Globus pallidus (tissue), 1 donor: ENCODE measurements around the gene SLCO1A2.
"Not testable (repeated sequence)": the region's sequence is repeated elsewhere in the genome, so short reads cannot be mapped to it uniquely, and the experiment has no call there.

ENCODE experiments used
- DNase-seq: peaks from one replicate; pipeline ENCODE4 v3.0.0-alpha.2; 2015; ENCODE audit warnings: low spot score

SLCO1A2 gene, protein sequence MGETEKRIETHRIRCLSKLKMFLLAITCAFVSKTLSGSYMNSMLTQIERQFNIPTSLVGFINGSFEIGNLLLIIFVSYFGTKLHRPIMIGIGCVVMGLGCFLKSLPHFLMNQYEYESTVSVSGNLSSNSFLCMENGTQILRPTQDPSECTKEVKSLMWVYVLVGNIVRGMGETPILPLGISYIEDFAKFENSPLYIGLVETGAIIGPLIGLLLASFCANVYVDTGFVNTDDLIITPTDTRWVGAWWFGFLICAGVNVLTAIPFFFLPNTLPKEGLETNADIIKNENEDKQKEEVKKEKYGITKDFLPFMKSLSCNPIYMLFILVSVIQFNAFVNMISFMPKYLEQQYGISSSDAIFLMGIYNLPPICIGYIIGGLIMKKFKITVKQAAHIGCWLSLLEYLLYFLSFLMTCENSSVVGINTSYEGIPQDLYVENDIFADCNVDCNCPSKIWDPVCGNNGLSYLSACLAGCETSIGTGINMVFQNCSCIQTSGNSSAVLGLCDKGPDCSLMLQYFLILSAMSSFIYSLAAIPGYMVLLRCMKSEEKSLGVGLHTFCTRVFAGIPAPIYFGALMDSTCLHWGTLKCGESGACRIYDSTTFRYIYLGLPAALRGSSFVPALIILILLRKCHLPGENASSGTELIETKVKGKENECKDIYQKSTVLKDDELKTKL

DNA sequence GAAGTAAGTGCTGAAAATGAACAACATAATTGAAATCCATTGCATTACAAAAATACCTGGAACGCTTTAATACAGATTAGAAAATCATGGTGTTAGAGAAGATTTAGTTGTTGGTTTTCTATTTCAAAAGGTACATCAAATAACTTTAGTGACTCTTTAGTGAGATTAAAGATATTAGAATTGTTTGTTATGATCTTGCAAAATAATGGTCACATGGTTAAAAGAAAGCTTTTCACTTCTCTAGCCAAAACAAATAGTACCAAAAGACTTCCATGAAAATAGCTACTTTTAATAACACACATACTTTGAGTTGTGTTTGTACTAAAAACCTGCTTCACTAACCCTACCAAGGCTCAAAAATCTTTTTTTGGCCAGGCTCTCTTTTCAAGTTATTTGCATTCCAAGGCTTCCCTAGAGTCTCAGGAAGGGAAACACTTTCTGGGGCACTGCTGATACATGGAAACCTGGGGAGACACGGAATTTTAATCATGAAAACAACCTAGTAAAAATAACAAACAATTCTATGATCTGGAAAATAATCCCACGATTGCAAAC lies at the start of gene SLCO1A2:
SLCO1A2 (minus strand) TSS at position 147 of the 555 bp plus-strand sequence. CDS start 270 bp downstream, outside the sequence.
- DNase-seq, result no peak

DNA sequence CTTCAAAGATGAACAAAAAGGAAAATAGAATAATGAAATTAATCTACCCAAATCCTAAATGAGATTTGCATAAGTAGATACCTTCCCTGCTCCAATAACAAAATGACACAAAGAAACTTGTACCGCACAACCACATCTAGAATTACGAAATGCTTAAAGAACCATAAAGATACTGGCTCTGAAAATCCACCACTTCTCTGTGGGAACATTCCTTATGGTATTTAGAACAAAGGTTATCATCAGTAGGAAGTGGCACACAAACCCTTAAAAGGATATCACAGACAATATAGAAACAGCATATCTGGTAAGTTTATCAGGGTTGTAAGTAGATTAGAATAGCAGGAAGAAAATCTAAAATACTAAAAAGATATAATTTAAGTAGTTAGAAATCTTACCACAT lies 49.5 kb upstream of the SLCO1A2 start:
- DNase-seq, result no peak

DNA sequence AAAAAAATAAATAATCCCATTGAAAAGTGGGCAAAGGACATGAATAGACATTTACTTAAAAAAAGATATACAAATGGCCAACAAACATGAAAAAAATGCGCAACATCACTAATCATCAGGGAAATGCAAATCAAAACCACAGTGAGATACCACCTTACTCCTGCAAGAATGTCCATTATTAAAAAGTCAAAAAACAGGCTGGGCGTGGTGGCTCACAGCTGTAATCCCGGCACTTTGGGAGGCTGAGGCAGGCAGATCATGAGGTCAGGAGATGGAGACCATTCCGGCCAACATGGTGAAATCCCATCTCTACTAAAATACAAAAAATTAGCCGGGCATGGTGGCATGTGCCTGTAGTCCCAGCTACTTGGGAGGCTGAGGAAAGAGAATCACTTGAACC lies 46.6 kb upstream of the SLCO1A2 start:
- not testable (repeated sequence) for DNase-seq

DNA sequence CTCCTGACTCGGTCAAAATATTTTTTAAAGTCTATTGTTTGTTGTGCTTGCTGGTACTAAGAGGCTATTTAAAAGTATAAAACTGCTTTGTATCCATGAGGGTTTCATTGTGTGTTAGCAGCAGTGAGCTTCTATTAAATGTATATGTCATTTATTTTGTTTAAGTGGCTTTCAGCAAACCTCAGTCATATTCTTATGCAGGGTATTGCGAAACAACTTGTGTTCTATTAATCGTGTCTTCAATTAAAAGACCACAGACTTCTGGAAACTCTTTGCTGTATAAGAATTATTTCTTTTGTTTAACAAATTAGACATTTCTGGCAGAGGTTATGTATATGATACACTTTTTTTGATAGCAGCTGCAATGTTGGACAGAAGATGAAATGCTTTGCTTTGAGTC lies 44.5 kb upstream of the SLCO1A2 start:
- no peak for DNase-seq

DNA sequence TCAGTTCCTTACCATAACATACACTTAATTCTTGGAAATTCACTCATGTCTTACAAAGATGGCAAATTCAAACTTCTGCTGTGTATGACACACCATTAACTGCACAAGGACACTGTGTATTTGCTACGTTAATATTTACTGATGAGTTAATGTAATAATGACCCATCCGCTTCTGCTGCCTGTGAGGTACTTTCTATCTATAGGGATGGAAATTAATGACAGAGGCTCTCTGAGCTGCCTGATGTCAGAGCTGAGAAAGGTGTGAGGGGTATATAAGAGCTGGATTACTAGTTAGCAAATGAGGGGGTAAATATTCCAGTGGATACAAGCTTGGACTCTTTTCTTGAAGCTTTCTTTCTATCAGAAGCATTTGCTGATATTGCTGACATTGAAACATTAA lies 37.9 kb upstream of the SLCO1A2 start, which contains the start of gene IAPP:
IAPP (plus strand) TSS at position 301 of the 400 bp plus-strand sequence. CDS start 450 bp downstream, outside the sequence.
- DNase-seq, result no peak

DNA sequence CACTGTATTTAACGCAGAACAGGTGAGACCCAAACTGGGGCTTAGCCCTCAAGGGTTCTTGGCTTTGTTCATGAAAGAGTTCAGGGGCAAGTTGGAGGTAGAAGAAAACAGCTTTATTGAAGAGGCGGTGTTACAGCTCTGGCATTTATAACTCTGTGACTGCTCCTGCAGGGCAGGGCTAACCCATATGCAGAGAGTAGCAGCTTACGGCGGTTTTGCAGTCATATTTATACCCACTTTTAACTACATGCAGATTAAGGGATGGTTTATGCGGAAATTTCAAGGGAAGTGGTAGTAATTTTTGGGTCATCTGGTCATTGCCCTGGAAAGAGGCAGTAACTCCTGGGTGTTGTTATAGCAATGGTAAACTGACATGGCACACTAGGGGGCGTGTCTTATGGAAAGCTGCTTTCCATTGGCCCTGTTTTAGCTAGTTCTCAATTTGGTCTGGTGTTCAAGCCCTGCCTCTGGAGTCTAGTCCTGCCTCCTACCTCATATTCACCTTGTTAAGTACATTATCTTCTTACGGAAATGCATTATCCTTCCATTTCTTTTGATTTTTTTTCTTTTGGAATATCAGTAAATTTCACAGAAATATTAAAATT lies 36.2 kb upstream of the SLCO1A2 start:
- DNase-seq, result no peak

DNA sequence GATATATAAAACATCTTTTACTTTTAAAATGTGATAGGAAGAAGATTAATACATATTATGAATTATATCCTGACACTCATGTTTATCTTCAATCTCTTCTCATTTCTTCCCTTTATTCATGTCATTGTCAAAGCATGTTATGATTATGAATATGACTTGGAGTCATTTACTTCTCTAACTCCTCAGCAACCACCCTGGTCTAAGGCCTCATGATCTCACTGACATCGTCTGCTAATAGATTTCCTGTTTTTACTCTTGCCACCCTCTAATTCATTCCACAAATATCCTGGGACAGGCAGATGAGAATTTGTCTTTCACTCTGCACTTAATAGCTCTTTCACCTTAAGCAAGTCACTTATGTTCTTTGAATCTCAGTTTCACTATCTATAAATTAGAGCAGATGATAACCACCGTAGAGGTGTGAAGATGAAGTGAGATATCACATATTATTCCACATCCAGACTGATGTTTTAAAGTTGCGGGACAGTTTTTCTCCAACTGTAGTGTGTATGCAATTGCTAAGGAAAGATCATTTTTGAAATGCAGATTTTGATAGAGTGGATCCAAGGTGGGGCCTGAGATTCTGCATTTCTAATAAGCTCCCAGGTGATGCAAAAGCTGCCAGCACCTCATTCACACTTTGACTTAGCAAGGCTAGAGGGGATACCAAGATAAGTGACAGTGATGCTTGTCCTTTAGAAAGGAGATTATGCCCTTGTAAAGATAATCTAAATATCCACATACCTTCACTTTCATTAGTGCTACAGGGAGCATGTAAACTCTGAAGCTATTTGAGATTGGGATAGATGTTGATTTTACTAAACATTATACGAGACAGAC lies 34.6 kb upstream of the SLCO1A2 start:
- DNase-seq, result no peak

DNA sequence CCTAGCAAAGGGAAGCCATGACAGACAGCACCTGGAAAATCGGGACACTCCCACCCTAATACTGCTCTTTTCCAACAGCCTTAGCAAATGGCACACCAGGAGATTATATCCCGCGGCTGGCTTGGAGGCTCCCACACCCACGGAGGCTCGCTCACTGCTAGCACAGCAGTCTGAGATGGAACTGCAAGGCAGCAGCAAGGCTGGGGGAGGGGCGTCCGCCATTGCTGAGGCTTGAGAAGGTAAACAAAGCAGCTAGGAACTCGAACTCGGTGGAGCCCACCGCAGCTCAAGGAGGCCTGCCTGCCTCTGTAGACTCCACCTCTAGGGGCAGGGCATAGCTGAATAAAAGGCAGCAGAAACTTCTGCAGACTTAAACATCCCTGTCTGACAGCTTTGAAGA lies 25.9 kb upstream of the SLCO1A2 start:
- DNase-seq, result not testable (repeated sequence)

DNA sequence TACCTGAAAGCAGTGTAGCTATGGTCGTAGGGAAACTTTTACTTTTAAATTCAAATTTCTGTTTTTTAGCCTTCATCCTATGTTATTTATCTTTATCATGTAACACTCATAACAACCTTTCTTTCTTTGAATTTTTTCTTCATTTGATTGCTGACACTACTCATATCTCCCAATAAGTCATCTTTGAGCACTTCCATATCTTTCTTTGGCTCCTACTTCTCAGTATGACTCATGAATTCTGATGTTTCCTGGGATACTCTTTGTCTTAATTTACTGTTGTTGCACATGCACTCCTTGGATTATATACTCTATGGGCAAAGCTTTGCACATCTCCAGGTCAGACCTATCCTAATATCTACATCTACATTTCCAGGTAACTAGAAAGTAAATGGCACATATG lies 19.9 kb upstream of the SLCO1A2 start:
- no peak for DNase-seq

DNA sequence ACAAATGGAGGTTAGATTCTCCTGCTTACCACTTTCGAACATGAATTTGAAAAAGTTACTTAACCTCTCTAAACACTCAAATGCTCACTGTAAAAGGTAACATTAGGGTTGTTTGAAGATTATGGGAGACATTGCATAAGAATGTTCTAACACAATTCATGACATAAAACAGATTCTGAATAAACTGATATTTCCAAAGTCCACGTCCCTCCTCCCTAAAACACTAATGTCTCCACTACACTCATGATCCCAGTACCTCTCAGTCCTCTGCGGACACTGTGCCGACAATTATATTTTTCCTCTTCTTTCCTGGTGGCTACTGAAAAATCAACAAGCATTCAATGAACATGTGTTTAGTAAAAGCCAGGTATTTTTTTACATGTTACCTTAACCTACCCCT lies 19.2 kb upstream of the SLCO1A2 start:
- DNase-seq, result no peak

DNA sequence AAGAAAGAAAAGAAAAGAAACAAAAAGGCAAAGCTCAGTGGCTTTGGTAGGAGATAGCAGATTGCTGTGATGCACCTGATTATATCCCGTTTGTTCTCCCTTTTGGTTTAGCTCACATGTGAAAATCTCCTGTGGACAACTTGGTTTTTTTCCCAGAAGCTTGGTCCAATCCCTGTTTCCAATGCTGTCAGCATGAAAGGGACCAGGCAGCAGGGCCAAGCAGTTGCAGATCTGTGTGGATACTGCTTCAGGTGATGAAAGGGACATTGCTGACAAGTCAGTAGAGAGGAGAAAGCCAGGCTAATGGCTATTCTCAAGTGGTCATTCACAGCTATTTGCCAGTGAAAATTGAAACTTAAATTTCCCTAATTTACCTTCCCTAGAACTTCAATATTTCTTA lies 18.8 kb upstream of the SLCO1A2 start:
- no peak for DNase-seq

DNA sequence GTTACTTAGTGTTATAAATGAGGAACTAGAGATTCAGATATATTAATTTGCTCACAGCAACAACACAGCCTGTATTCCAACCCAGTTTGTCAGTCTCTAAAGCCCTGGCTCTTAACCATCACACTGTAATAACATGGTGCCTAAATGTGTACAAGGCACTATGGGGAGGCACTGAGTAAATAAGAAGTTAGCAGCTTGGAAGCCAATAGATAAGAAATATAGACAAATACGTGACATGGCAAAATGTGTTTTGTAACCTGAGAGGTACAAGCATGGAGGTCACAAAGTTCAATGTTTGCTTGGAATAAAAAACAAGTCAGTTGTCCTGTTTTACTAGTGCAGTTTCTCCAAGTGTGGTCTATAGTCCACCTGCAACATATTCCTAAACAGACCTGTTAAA lies 16.3 kb upstream of the SLCO1A2 start:
- DNase-seq, result no peak

DNA sequence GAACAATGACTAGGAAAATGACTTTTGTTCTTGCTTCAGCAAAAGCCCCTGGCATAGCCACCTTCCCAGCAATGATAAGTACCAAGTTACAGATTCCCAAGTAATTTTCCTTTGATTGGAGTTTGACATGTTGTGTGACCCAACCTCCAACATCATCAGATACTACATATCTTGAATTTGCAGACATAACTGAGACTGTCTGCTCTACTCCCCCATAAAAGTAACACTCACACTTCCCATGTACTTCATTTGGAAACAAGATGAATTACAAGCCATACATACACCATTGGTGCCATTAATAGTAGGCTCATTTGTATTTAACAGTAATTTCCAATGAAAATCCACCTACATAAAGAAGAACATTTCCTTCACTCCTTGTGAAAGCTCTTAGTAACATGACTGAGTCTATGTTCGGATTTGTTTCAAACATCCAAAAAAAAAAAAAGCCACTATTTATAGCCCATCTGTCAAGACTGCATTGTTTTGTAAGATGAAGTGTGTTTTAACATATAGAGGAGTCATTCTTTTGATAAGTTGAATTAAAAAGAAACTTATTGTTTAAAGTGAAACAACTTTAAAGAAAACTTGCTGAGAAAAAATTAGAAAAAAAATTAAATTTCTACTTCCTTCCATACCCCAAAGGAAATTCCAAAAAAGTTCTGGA lies 12.0 kb upstream of the SLCO1A2 start:
- DNase-seq, result no peak

DNA sequence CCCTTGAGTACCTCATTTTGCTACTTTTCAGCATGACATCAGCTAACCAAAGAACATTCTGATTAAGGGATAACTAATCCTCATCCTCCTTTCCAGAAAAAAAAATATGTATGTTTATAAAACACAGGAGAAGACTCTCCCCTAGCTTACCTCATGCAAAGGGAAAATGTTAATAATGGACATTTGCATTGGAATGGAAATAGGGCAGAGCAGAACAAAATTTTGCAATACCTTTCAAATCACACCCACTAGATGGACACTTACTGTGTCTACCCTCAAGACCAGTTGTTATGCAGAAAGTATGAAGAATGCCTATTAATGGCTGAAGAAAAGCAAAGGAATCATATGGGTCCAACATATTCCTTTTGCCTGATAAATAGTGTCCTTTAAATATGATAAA lies 8.9 kb upstream of the SLCO1A2 start:
- DNase-seq, result no peak

DNA sequence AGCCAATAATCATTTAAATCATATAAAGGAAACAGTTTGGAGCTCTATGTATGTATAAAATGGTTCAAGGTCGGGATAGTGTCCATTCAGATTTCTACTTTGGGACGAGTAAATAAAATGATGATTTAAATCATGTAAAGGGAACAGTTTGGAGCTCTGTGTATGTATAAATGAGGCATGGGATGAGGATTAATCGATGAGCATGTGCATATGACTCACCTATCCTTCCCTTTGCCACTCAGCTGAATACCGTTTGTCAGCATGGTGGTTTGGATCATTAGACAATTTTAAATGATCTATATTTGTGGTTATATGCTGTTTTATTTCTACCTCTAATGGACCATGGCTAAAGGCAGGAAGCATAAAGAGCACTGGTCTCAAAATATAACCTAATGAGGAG lies 7.1 kb upstream of the SLCO1A2 start:
- DNase-seq, result no peak

DNA sequence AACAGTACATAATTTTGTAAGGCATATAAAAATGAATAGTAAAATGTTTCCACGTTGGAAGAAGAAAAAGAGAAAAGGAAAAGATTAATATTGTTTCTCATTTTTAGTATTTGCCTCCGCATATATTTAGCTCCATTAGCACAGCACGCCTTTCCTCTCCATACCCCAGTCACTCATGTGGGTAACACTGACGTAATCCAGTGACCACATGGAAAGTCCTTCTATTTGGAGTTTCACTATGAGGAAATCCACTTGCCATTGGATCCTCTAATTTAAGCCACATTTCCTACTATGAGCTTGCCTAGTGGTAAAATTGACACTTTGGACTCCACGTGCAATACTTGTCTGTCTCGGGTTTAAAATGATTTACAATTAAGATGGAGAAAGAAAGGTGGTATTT lies 5.7 kb upstream of the SLCO1A2 start:
- DNase-seq, result no peak

DNA sequence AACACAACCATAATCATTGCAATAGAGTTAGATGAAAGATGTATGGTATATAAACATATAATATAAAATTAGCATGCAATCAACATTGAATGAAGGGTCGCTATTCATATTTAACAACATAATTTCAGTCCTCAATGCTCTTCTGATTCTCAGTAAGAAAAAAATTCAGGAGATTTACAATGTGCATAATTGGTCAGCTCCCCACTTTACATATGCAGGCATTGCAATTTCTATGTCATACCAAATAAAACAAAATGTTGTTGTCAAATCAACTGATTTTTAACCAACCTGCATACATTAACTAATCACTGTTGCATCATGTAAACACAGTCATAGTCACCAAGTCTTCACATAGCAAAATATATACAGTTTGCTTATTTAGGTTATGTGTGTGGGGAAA lies 5.2 kb upstream of the SLCO1A2 start:
- no peak for DNase-seq

DNA sequence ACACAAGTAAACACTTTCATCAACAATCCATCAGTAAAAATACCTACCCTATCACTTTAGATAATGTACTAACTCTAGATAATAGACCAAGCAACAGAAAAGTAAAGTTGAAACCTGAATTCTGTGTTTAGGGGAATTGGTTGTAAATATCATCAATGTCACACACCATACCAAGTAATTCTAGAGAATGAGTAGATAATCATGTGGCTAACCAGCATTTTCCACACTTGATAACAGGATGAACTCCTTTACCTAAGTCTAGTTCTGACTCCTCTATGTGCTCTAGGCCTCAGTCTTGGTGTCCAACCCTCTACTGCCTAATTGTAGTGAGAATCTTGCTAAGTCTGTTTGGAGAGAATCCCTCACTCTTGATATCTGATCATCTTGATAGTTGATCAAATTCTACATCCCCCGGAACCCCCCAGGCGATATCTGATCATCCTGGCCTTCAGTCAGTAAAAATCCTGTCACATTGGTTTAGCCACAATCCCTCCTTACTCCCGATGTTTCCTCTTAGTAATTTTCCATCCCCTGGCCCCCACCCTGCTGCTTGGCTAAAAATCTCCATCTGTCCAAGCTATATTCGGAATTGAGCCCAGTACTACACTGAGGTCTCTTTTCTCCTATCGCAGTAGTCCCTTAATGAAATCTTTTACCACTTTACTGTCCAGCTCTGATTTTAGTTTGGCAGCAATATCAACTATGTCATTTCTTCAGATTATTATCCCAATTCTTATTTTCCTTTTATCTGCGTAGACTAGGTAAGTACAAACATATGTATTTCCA lies 3.4 kb upstream of the SLCO1A2 start:
- no peak for DNase-seq

DNA sequence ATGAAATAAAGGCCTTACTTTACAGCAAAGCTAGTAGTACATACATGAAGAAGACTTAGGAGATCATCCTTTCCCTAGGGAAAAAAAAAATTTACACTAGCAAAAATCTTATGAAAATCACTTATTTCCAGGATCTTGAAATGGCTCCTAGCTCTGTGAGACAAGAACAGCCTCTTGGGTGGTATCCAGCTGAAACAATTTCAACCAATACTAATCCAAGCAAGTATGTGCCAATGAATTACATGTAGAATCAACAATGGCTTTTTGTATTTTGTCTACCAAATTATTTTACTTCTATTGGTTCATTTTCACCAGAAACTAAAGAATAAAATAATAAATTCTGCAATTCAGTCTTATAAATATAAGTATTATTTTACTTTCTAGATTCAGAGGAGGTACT lies 2.7 kb upstream of the SLCO1A2 start:
- peak; percentile 91 for DNase-seq

DNA sequence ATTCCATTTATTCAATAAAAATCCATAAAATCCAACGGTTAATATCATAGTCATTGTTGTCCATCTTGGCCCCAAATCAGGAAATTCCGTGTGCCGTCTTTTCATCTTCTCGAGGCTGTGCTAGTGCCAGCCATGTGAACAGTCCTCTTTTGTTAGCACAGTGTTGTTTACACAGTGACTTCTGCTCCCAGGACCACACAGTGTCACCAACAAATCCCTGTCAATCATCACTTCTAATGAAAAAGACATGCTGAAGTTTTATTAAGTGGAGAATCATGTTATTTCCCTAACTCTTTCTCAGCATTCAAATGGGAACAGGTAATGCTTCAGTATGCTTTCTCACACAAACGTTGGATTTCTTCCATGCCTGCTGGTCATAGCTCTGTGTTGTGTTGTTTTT lies 1.9 kb upstream of the SLCO1A2 start:
- DNase-seq, result peak; percentile 93
